GM18517 (cell line): Measurements from ENCODE around the gene CD200.
A peak's percentile ranks its signal among the peaks of the same experiment; 100 is the strongest.
"Not testable (repeated sequence)": the region's sequence is repeated elsewhere in the genome, so short reads cannot be mapped to it uniquely, and the experiment has no call there.

Source experiments
- ATAC-seq: cut with Tn5 transposase; IDR thresholded peaks from one replicate; pipeline ENCODE4 v1.9.1; 2021; ENCODE audit warnings: mild to moderate bottlenecking, moderate library complexity; ENCODE audit not compliant: unreplicated experiment

CD200 gene

GRCh38 chr3:112384769-112385168 is 51.8 kb downstream of the CD200 start:
- no peak for ATAC-seq

- ATAC-seq = no peak
Measured at GRCh38 chr3:112388972-112389371, 56.0 kb downstream of the CD200 start.

GRCh38 chr3:112389961-112390360 is 57.0 kb downstream of the CD200 start:
- no peak for ATAC-seq

- ATAC-seq = no peak
Measured at GRCh38 chr3:112390783-112391641, 58.1 kb downstream of the CD200 start.

- ATAC-seq = no peak
Measured at GRCh38 chr3:112391648-112392047, 58.7 kb downstream of the CD200 start.

- no peak for ATAC-seq
Measured at GRCh38 chr3:112392393-112393359, 59.7 kb downstream of the CD200 start.

- no peak for ATAC-seq
Measured at GRCh38 chr3:112393360-112393728, 60.4 kb downstream of the CD200 start.

GRCh38 chr3:112394003-112394640 is 61.2 kb downstream of the CD200 start:
- ATAC-seq = no peak

- ATAC-seq = no peak
Measured at GRCh38 chr3:112395181-112395895, 62.4 kb downstream of the CD200 start.

- no peak for ATAC-seq
Measured at GRCh38 chr3:112395896-112396290, 62.9 kb downstream of the CD200 start.

- ATAC-seq = no peak
Measured at GRCh38 chr3:112397556-112397955, 64.6 kb downstream of the CD200 start.

GRCh38 chr3:112399064-112399463 is 66.1 kb downstream of the CD200 start:
- no peak for ATAC-seq

GRCh38 chr3:112399554-112399953 is 66.6 kb downstream of the CD200 start:
- ATAC-seq = not testable (repeated sequence)

GRCh38 chr3:112400317-112400716 is 67.4 kb downstream of the CD200 start:
- ATAC-seq = not testable (repeated sequence)

- no peak for ATAC-seq
Measured at GRCh38 chr3:112401617-112402016, 68.7 kb downstream of the CD200 start.

GRCh38 chr3:112403103-112403502 is 70.1 kb downstream of the CD200 start:
- no peak for ATAC-seq

GRCh38 chr3:112404924-112405549 is 72.1 kb downstream of the CD200 start:
- ATAC-seq = not testable (repeated sequence)

- no peak for ATAC-seq
Measured at GRCh38 chr3:112405845-112406244, 72.9 kb downstream of the CD200 start.

- ATAC-seq = peak; percentile 51
Measured at GRCh38 chr3:112407214-112407887, 74.4 kb downstream of the CD200 start.
